ENCODE results near the gene INPP5D. TPM values are rescaled to one million over a fixed set of nuclear protein-coding genes. Genes with fewer than 3 reads are reported as not detected.

Gene INPP5D
- total RNA-seq, 1 experiment from 2014 or later, result 12.7 TPM

GRCh38 chr2:233117351-233117750 is 57.2 kb downstream of the INPP5D start:
- no peak overlapping the region for H4K91ac ChIP-seq (ENCODE audit: insufficient read length, low read depth, low read length)
- no peak overlapping the region for H3K9ac ChIP-seq (ENCODE audit: extremely low read depth, insufficient read length, low read length)
- no peak overlapping the region for H2BK20ac ChIP-seq (ENCODE audit: low read depth, low read length, poor library complexity, severe bottlenecking)
- H2AK5ac ChIP-seq (ENCODE audit: insufficient read length, low read length), result no peak overlapping the region
- no peaks in the 10 kb centered on the region for H3K79me2 ChIP-seq (ENCODE audit: insufficient read depth, low read length)
- H4K8ac ChIP-seq (replicated peaks; ENCODE audit: insufficient read length, low read depth, low read length), result no peak overlapping the region
- Mint-ChIP-seq H3K9me3 (no peaks in the 10 kb centered on the region), H3K4me1 (peaks cover 25 to 26% of the 10 kb centered on the region in 2 experiments), H3K27me3 (ENCODE audit: low read depth) (no peaks in the 10 kb centered on the region; the same call in 1 of the 2 replicates), H3K4me3 (no peak overlapping the region), H3K36me3 (ENCODE audit: insufficient read depth in 1 of 3, low read depth in 3 of 3) (no peaks in the 10 kb centered on the region; a peak in 1 of 7 replicates), H3K27ac (0 out of 7 replicates have a peak overlapping the region, but pooled peaks of 1 of the 3 experiments have one; percentile 51)
- H2AFZ ChIP-seq (ENCODE audit: low read length), result no peak overlapping the region
- H3K9me3 ChIP-seq (ENCODE audit: control insufficient read depth, low read depth, low read length), result no peaks in the 10 kb centered on the region
- H2BK12ac ChIP-seq (ENCODE audit: insufficient read length, low read depth, low read length), result no peak overlapping the region
- H2BK120ac ChIP-seq (ENCODE audit: low read depth, low read length, poor library complexity, severe bottlenecking), result no peak overlapping the region
- no peaks in the 10 kb centered on the region for H3K79me1 ChIP-seq (ENCODE audit: insufficient read depth, low read depth, low read length, poor library complexity, severe bottlenecking)
- H3K27ac ChIP-seq (ENCODE audit: insufficient read length, low read depth, low read length), result no peak overlapping the region
- no peaks in the 10 kb centered on the region for H3K27me3 ChIP-seq (ENCODE audit: insufficient read depth, low read length)
- peaks cover 2% of the 10 kb centered on the region; the same call in 1 of the 2 replicates for H3K4me1 ChIP-seq (ENCODE audit: insufficient read depth, low read length)
- H3K23ac ChIP-seq (ENCODE audit: insufficient read length, low read depth, low read length), result no peak overlapping the region
- TF ChIP-seq, protein P1, sequence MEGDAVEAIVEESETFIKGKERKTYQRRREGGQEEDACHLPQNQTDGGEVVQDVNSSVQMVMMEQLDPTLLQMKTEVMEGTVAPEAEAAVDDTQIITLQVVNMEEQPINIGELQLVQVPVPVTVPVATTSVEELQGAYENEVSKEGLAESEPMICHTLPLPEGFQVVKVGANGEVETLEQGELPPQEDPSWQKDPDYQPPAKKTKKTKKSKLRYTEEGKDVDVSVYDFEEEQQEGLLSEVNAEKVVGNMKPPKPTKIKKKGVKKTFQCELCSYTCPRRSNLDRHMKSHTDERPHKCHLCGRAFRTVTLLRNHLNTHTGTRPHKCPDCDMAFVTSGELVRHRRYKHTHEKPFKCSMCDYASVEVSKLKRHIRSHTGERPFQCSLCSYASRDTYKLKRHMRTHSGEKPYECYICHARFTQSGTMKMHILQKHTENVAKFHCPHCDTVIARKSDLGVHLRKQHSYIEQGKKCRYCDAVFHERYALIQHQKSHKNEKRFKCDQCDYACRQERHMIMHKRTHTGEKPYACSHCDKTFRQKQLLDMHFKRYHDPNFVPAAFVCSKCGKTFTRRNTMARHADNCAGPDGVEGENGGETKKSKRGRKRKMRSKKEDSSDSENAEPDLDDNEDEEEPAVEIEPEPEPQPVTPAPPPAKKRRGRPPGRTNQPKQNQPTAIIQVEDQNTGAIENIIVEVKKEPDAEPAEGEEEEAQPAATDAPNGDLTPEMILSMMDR (conservative IDR thresholded peaks at IDR 0.05), result no peak
- no peak overlapping the region for H3K4ac ChIP-seq (ENCODE audit: low read depth, low read length)
- no peak for DNase-seq
- H2BK5ac ChIP-seq (ENCODE audit: insufficient read length, low read length), result no peak overlapping the region
- H4K5ac ChIP-seq (ENCODE audit: insufficient read length, low read depth, low read length), result no peak overlapping the region
- H3K18ac ChIP-seq (ENCODE audit: insufficient read length, low read depth, low read length), result no peak overlapping the region
- peaks cover 2% of the 10 kb centered on the region for H3K23me2 ChIP-seq (ENCODE audit: insufficient read length, low read depth, low read length, poor library complexity, severe bottlenecking)
- no peak overlapping the region for H2BK15ac ChIP-seq (ENCODE audit: low read depth, low read length)
- H3K56ac ChIP-seq (ENCODE audit: insufficient read length, low read depth, low read length), result no peak overlapping the region
- H3T11ph ChIP-seq (ENCODE audit: low read length), result no peak overlapping the region
- no CpG with 5 or more reads among the region's 13 CpGs for WGBS (ENCODE audit: extremely low coverage, insufficient read length, low lambda C conversion rate)
- no peaks in the 10 kb centered on the region for H4K20me1 ChIP-seq (ENCODE audit: control insufficient read depth, insufficient read depth, insufficient read length)
- H3K4me2 ChIP-seq (ENCODE audit: insufficient read depth, insufficient read length, low read length), result no peak overlapping the region
- no peak overlapping the region; the same call in 1 of the 2 replicates for H3K14ac ChIP-seq (ENCODE audit: insufficient read depth, low read length)
